IPS-NIHi11 (cell line): ENCODE measurements around the gene STAG3.
"Not testable (repeated sequence)": the region's sequence is repeated elsewhere in the genome, so short reads cannot be mapped to it uniquely, and the experiment has no call there.

Experiments
- DNase-seq: peaks from one replicate; pipeline ENCODE4 v3.0.0; 2012; ENCODE audit warnings: mixed read lengths, low spot score

STAG3 gene

GRCh38 chr7:100177045-100178001, at the start of gene STAG3, which contains the start of gene GPC2:
STAG3 (plus strand) TSS chr7:100177918; CDS start chr7:100180557, 2,639 bp downstream.
GPC2 (minus strand) TSS chr7:100177381; CDS start chr7:100177199, 182 bp downstream.
- DNase-seq, result peak; percentile 96

- no peak for DNase-seq
Observed at GRCh38 chr7:100128637-100128963, 49.1 kb upstream of the STAG3 start.

- DNase-seq, result not testable (repeated sequence)
Observed at GRCh38 chr7:100130220-100130607, 47.5 kb upstream of the STAG3 start.

- DNase-seq, result peak; percentile 88
Observed at GRCh38 chr7:100130608-100131453, 46.9 kb upstream of the STAG3 start.

GRCh38 chr7:100132126-100132525, 45.6 kb upstream of the STAG3 start:
- DNase-seq, result no peak

GRCh38 chr7:100132697-100133151, 45.0 kb upstream of the STAG3 start:
- peak; percentile 73 for DNase-seq

- DNase-seq, result no peak
Observed at GRCh38 chr7:100137851-100138760, 39.6 kb upstream of the STAG3 start.

- DNase-seq, result no peak
Observed at GRCh38 chr7:100141555-100141949, 36.2 kb upstream of the STAG3 start.

GRCh38 chr7:100142461-100142860, 35.3 kb upstream of the STAG3 start:
- no peak for DNase-seq

GRCh38 chr7:100146350-100146749, 31.4 kb upstream of the STAG3 start:
- DNase-seq, result not testable (repeated sequence)

- DNase-seq, result no peak
Observed at GRCh38 chr7:100147278-100147677, 30.4 kb upstream of the STAG3 start.

GRCh38 chr7:100148225-100148558, 29.5 kb upstream of the STAG3 start:
- DNase-seq, result no peak

- DNase-seq, result peak; percentile 99
Observed at GRCh38 chr7:100148559-100149328, 29.0 kb upstream of the STAG3 start, which contains the start of gene LAMTOR4. LAMTOR4 (plus strand) TSS chr7:100148918; CDS start chr7:100148973, 55 bp downstream.

GRCh38 chr7:100152404-100152803, 25.3 kb upstream of the STAG3 start:
- no peak for DNase-seq

GRCh38 chr7:100152937-100153666, 24.6 kb upstream of the STAG3 start:
- DNase-seq, result no peak

GRCh38 chr7:100153708-100154535, 23.8 kb upstream of the STAG3 start:
- DNase-seq, result no peak

GRCh38 chr7:100154651-100155491, 22.8 kb upstream of the STAG3 start:
- DNase-seq, result no peak
